ENCODE measurements around the gene KDSR.

- TF ChIP-seq POLR2A (IDR thresholded peaks at IDR 0.05) (no peak), CTCF (IDR thresholded peaks at IDR 0.05) (no peak), EP300 (IDR thresholded peaks at IDR 0.05) (peak in 1 of 2 donors; percentile 29)
Measured at GRCh38 chr18:63299837-63300745, 66.9 kb downstream of the KDSR start.

Measured in tibial nerve (tissue), 4 donors.